Glutamatergic neuron (in vitro differentiated cells): Measurements from ENCODE around the gene SH3TC1. TPM values are rescaled to one million over a fixed set of nuclear protein-coding genes. Genes with fewer than 3 reads are reported as not detected.

Source experiments
- DNase-seq: peaks from one replicate; pipeline ENCODE4 v3.0.0; 2022
- H3K27ac Mint-ChIP-seq: one replicate; pipeline ENCODE4 v1.8.0; 2020; ENCODE audit warnings: mild to moderate bottlenecking, mixed read lengths, inconsistent platforms; ENCODE audit not compliant: unreplicated experiment
- H3K27me3 Mint-ChIP-seq: one replicate; pipeline ENCODE4 v1.8.0; 2020; ENCODE audit warnings: mild to moderate bottlenecking, moderate library complexity, mixed read lengths, inconsistent platforms; ENCODE audit not compliant: unreplicated experiment
- H3K36me3 Mint-ChIP-seq: one replicate; pipeline ENCODE4 v1.8.0; 2020; ENCODE audit warnings: mild to moderate bottlenecking, mixed read lengths, inconsistent platforms; ENCODE audit not compliant: unreplicated experiment
- H3K4me1 Mint-ChIP-seq: one replicate; pipeline ENCODE4 v1.8.0; 2020; ENCODE audit warnings: mild to moderate bottlenecking, low read depth, mixed read lengths, inconsistent platforms; ENCODE audit not compliant: unreplicated experiment
- H3K4me3 Mint-ChIP-seq: one replicate; pipeline ENCODE4 v1.8.0; 2020; ENCODE audit warnings: mild to moderate bottlenecking, mixed read lengths, inconsistent platforms; ENCODE audit not compliant: unreplicated experiment
- H3K9me3 Mint-ChIP-seq: one replicate; pipeline ENCODE4 v1.8.0; 2020; ENCODE audit warnings: mild to moderate bottlenecking, moderate library complexity, mixed read lengths, inconsistent platforms; ENCODE audit not compliant: unreplicated experiment
- CTCF ChIP-seq: fragments of 200-600 bp; sonication (generic); IDR thresholded peaks from one replicate; pipeline ENCODE4 v1.5.0; 2021; ENCODE audit not compliant: partially characterized antibody, unreplicated experiment
- total RNA-seq: library from RNA; stranded (reverse); fragmentation: NEBNext Ultra II Directional; extraction: Animal tissue kit (Norgen Biotek cat#: 25700); gene quantifications from one replicate; pipeline ENCODE4 v1.2.1, GENCODE V29; 2021; ENCODE audit not compliant: unreplicated experiment

SH3TC1 gene
- total RNA-seq, 1 donor from 2014 or later, result not detected

- Mint-ChIP-seq H3K4me1 (peaks cover 7% of the 10 kb centered on the region), H3K36me3 (no peaks in the 10 kb centered on the region), H3K4me3 (no peak overlapping the region), H3K27me3 (peaks cover 9% of the 10 kb centered on the region), H3K9me3 (peaks cover 4% of the 10 kb centered on the region), H3K27ac (no peak overlapping the region)
- no peak for DNase-seq
- no peak for TF ChIP-seq CTCF
Measured at GRCh38 chr4:8260656-8261111, 61.6 kb downstream of the SH3TC1 start.

GRCh38 chr4:8261851-8262535, 62.9 kb downstream of the SH3TC1 start:
- Mint-ChIP-seq H3K27ac (no peak overlapping the region), H3K9me3 (peaks cover 5% of the 10 kb centered on the region), H3K4me3 (no peak overlapping the region), H3K4me1 (peaks cover 7% of the 10 kb centered on the region), H3K27me3 (peaks cover 9% of the 10 kb centered on the region), H3K36me3 (no peaks in the 10 kb centered on the region)
- no peak for TF ChIP-seq CTCF
- no peak for DNase-seq

- DNase-seq, result no peak
- Mint-ChIP-seq H3K9me3 (peaks cover 4% of the 10 kb centered on the region), H3K36me3 (no peaks in the 10 kb centered on the region), H3K4me3 (no peak overlapping the region), H3K4me1 (peaks cover 7% of the 10 kb centered on the region), H3K27me3 (peaks cover 9% of the 10 kb centered on the region), H3K27ac (no peak overlapping the region)
- TF ChIP-seq CTCF, result no peak
Measured at GRCh38 chr4:8262637-8263322, 63.7 kb downstream of the SH3TC1 start.

- TF ChIP-seq CTCF, result no peak
- peaks cover 7% of the 10 kb centered on the region for H3K4me1 Mint-ChIP-seq
- peaks cover 9% of the 10 kb centered on the region for H3K27me3 Mint-ChIP-seq
- H3K36me3 Mint-ChIP-seq, result no peaks in the 10 kb centered on the region
- H3K4me3 Mint-ChIP-seq, result no peak overlapping the region
- no peak for DNase-seq
- peaks cover 5% of the 10 kb centered on the region for H3K9me3 Mint-ChIP-seq
- no peak overlapping the region for H3K27ac Mint-ChIP-seq
Measured at GRCh38 chr4:8263397-8263796, 64.3 kb downstream of the SH3TC1 start.

GRCh38 chr4:8264106-8264505, 65.0 kb downstream of the SH3TC1 start:
- H3K9me3 Mint-ChIP-seq, result peaks cover 7% of the 10 kb centered on the region
- no peak for DNase-seq
- H3K36me3 Mint-ChIP-seq, result no peaks in the 10 kb centered on the region
- peaks cover 7% of the 10 kb centered on the region for H3K4me1 Mint-ChIP-seq
- H3K27me3 Mint-ChIP-seq, result peaks cover 9% of the 10 kb centered on the region
- no peak overlapping the region for H3K27ac Mint-ChIP-seq
- no peak overlapping the region for H3K4me3 Mint-ChIP-seq
- no peak for TF ChIP-seq CTCF
